Measurements from ENCODE around the gene APEX1.

DNA sequence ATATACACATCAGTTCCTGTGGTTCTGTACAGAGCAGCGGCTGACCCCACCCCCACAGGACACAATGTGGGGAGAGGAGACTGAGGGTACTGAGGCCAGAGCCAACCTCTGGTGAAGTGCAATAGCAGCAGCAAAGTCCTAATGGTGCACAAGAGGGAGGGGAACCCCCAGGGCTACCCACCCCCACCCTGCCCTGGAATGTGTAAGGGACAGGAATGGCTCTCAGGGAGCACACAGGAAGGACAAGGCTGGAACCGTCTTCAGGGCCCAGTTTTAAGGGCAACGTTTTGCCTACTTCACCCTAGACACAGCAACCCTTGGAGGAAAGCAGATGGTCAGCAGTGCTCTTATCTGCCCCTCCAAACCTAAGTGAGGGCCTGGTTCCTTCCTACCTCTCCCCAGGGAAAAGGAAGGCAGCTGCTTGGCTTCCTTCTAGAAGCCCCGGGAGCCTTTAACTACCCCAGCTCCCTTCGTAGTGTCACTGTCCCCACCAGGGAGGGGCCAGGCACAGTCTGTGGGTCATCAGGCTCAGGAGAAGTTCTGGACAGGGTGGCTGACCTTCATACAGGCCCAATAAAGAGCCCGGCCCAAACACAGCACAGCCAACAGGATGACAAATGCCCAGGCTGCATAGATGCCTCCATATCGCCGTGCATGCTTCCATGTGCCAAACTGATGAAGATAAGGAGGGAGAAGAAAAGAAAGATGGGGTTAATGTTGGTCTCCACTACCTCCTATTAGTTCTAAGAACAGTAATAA lies 3.2 kb downstream of the APEX1 start:
- TF ChIP-seq, protein P1, sequence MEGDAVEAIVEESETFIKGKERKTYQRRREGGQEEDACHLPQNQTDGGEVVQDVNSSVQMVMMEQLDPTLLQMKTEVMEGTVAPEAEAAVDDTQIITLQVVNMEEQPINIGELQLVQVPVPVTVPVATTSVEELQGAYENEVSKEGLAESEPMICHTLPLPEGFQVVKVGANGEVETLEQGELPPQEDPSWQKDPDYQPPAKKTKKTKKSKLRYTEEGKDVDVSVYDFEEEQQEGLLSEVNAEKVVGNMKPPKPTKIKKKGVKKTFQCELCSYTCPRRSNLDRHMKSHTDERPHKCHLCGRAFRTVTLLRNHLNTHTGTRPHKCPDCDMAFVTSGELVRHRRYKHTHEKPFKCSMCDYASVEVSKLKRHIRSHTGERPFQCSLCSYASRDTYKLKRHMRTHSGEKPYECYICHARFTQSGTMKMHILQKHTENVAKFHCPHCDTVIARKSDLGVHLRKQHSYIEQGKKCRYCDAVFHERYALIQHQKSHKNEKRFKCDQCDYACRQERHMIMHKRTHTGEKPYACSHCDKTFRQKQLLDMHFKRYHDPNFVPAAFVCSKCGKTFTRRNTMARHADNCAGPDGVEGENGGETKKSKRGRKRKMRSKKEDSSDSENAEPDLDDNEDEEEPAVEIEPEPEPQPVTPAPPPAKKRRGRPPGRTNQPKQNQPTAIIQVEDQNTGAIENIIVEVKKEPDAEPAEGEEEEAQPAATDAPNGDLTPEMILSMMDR (IDR thresholded peaks at IDR 0.05): no peak
- TF ChIP-seq POLR2A (IDR thresholded peaks at IDR 0.05): no peak
